GM18505 (cell line): ENCODE results near the gene IL3RA.

Experiments
- ATAC-seq: cut with Tn5 transposase; IDR thresholded peaks from one replicate; pipeline ENCODE4 v1.9.1; 2021; ENCODE audit not compliant: unreplicated experiment
- POLR2A ChIP-seq: IDR thresholded peaks from 4 replicates; pipeline ENCODE4 v1.6.1; 2011; ENCODE audit warnings: borderline replicate concordance; ENCODE audit not compliant: insufficient read depth, insufficient read length; ENCODE audit errors: extremely low read depth

Gene IL3RA

DNA sequence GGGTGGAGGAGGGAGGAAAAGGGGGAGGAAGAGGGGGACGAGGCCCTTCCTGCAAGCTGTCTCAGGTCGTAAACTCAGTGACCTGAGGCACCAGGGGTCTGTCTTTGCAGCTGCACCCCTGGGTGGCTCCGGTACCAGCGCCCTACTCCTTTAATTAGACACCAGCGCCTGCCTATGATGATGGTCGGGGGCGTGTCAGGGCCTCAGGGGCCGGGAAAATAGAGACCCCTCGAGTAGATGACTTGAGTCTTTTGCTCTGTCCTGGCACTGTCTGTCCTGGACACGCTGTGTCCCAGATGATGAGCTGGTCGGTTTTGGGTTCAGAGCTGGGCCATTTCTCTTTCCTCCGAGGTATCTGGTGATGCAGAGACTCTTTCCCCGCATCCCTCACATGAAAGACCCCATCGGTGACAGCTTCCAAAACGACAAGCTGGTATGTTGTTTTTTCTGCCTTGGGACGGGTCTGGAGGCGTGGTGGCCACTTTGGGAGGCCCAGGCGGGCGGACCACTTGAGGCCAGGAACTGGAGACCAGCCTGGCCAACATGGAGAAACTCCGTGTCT lies 44.2 kb downstream of the IL3RA start:
- ATAC-seq = no peak
- peak; percentile 37 for TF ChIP-seq POLR2A

DNA sequence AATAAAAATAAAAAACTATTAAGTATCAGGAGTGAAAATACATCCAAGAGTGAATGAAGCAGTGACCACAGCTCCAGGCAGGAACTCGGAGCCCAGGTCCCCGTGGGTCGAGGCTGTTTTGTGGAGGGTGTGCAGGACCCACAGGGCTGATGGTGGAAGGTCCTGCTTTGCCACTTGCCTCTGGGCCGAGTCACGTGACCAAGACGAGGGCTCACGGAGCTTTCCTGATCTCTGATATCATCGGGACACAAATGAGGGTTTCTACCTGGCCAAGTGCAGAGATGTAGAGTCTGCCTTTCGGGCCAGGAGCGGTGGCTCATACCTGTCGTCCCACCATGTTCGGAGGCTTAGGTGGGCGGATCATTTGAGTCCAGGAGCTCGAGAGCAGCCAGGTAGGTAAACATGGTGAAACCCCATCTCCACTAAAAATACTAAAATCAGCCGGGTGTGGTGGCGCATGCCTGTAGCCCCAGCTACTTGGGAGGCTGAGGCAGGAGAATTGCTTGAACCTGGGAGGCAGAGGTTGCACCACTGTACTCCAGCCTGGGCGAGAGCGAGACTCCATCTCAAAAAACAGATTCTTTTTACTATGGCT lies 48.2 kb downstream of the IL3RA start:
- peak; percentile 45 for TF ChIP-seq POLR2A
- ATAC-seq = no peak

GRCh38 chrX:1385253-1386223 lies 49.0 kb downstream of the IL3RA start:
- no peak for TF ChIP-seq POLR2A
- no peak for ATAC-seq

GRCh38 chrX:1386338-1387127 lies 49.9 kb downstream of the IL3RA start:
- peak; percentile 41 for TF ChIP-seq POLR2A
- no peak for ATAC-seq

GRCh38 chrX:1387141-1387776 lies 50.7 kb downstream of the IL3RA start:
- no peak for TF ChIP-seq POLR2A
- no peak for ATAC-seq

DNA sequence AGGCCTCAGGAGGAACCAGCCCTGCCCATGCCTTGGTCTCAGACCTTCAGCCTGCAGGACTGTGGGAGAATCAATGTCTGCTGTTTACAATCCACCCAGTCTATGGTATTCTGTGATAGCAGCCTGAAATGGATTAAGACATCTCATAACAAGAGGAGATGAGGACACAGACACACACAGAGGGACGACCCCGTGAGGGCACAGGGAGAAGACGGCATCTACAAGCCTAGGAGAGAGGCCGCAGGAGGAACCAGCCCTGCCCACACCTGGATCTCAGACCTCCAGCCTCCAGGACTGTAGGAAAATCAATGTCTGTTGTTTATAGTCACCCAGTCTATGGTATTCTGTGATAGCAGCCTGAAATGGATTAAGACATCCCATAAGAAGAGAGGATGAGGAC lies 52.1 kb downstream of the IL3RA start:
- ATAC-seq = no peak
- no peak for TF ChIP-seq POLR2A

GRCh38 chrX:1389181-1389992 lies 52.8 kb downstream of the IL3RA start:
- TF ChIP-seq POLR2A = no peak
- ATAC-seq = no peak

DNA sequence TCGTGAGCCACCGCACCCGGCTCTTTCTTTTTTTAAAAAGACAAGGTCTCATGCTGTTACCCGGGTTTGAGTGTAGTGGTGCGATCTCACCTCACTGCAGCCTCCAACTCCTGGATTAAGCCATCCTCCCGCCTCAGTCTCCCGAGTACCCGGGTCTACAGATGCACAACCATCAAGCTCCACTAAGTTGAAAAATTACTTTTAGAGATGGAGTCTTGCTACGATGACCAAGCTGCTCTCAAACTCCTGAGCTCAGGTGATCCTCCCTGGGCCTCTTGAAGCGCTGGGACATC lies 53.4 kb downstream of the IL3RA start:
- TF ChIP-seq POLR2A = no peak
- ATAC-seq = no peak

- TF ChIP-seq POLR2A = peak; percentile 2
- ATAC-seq = no peak
Measured at GRCh38 chrX:1390621-1391369, 54.2 kb downstream of the IL3RA start.

GRCh38 chrX:1391370-1391706 lies 54.8 kb downstream of the IL3RA start:
- TF ChIP-seq POLR2A = no peak
- no peak for ATAC-seq

DNA sequence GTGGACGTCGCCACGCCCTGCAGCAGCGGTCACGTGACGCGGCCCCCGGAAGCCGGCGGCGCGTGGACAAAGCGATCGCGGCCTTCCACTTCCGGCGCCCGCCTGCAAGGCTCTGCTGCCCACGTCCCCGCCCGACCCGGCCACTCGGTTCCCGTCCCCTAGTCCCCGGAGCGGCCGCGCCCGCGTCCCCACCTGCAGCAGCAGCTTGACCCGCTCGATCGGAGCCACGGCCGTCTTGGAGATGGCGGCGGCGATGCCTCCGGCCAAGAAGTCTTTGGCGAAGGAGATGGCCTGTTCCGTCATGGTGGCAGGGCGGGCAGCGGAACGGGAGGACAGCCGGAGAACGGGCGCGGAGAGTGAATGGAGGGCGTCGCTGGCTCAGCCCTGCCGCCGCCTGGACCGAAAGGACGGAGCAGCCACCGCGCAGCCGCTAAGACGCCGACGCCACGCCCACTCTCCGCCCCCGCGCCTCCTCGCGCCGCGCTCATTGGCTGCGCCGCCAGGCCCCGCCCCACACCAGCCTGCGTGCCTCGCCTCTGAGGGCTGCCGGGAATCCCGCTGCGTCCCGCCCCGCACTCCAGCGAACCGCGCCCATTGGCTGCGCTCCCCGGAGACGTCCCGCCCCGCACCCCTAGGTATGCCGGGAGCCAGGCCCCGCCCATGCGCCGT lies 55.3 kb downstream of the IL3RA start, which contains the start of gene SLC25A6:
Gene SLC25A6, minus strand, starts transcription at position 407 of the 669 bp plus-strand sequence. Its CDS starts 104 bp downstream, at position 303.
- ATAC-seq = peak; percentile 94
- TF ChIP-seq POLR2A = peak; percentile 89
